ENCODE results near the gene ZNF268.

DNA sequence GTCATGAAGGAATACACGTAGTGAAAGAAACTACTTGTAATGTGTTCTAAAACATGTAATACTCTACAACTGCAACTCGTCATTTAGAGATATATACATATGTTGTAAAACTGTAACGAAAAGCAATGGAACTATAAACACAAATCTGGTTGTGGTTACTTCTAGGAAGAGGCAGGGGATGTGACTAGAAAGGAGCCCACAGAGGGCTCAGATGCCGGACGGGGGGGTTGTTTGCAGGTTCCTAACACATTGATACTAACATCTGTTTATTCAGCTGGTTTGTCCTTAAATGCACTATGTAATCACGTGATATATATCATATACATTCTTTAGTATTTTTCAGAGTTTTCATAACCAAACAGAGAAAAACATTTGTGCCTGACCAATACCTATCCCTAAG, 70.4 kb downstream of the ZNF268 start:
- no peak for TF ChIP-seq ESRRG (CRISPR knock-in tag; IDR thresholded peaks at IDR 0.05)
- no peak for TF ChIP-seq TCF4 (CRISPR knock-in tag; IDR thresholded peaks at IDR 0.05; ENCODE audit: borderline replicate concordance)
- no peak for TF ChIP-seq ARNTL (CRISPR knock-in tag; IDR thresholded peaks at IDR 0.05; ENCODE audit: borderline replicate concordance, low read depth)
- TF ChIP-seq BACH2 (CRISPR knock-in tag; IDR thresholded peaks at IDR 0.05; ENCODE audit: borderline replicate concordance), result no peak
- no peak for TF ChIP-seq OSR1 (CRISPR knock-in tag; IDR thresholded peaks at IDR 0.05)
